Activated CD4-positive, alpha-beta T cell treated with anti-CD3 and anti-CD28 coated beads for 24 hours (primary cell): Measurements from ENCODE around the gene LDHAL6B.

Experiments
- DNase-seq, 2 donors: peaks; one replicate each; pipeline ENCODE4 v3.0.0-alpha.2; 2020; ENCODE audit warnings: low read depth in 2 of 2

The LDHAL6B gene

GRCh38 chr15:59218710-59219109 is 12.1 kb downstream of the LDHAL6B start:
- DNase-seq, result no peak

- no peak for DNase-seq
Observed at GRCh38 chr15:59221511-59222505, 15.2 kb downstream of the LDHAL6B start.

DNA sequence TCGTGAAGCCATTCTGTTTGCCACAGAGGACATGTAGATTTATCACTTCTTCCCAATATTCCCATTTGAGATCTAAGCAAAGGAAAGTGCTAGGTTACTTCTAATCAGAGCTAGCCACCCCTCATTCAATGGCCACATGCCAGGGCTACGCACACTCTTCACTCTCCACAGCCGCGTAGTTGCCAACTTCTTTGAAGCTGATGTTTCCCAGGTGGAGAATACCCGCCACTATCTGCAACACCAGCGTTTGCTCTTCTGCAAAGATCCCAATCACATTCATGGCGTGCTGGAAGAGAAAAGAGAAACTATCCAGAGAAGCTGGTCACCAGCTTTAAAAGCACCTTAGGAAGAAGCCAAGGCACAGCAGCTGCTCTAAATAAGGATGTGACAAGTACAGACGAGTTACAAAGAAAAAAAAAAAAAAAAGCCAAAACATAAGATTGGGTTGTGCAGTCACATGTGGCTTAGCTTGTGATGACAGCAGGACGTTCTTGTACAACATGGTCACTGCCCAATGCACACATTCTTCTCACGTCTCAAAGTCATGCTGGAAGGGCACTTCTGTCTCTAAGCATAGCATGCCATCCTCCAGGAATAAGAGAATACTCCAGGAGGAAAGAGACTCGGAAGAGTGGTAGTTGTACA is 16.4 kb downstream of the LDHAL6B start:
- DNase-seq, result no peak

- DNase-seq, result no peak
Observed at GRCh38 chr15:59223736-59224135, 17.1 kb downstream of the LDHAL6B start.

DNA sequence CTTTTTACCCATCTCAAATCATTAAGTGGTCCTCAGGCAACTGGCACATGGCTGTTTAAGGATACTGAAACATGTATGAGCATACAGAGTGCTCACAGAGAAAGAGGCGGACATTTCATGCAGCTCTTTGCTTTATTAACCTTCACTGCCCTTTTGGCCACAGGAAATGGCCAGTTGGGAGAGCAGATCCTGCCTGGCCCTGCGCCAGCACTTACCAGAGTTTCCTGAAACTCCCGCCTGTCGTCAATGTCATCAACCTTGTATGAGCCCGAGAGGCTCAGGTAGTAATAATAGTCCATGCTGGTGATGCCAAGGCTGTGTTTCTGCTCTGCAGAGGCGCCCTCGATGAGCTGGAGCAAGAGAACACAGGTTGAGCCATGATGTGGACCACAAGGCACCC is 17.8 kb downstream of the LDHAL6B start:
- no peak for DNase-seq

GRCh38 chr15:59227021-59227420 is 20.4 kb downstream of the LDHAL6B start:
- no peak for DNase-seq

GRCh38 chr15:59229015-59229414 is 22.4 kb downstream of the LDHAL6B start:
- no peak for DNase-seq

- DNase-seq, result no peak
Observed at GRCh38 chr15:59229453-59229852, 22.8 kb downstream of the LDHAL6B start.

- no peak for DNase-seq
Observed at GRCh38 chr15:59230531-59231055, 23.9 kb downstream of the LDHAL6B start.

DNA sequence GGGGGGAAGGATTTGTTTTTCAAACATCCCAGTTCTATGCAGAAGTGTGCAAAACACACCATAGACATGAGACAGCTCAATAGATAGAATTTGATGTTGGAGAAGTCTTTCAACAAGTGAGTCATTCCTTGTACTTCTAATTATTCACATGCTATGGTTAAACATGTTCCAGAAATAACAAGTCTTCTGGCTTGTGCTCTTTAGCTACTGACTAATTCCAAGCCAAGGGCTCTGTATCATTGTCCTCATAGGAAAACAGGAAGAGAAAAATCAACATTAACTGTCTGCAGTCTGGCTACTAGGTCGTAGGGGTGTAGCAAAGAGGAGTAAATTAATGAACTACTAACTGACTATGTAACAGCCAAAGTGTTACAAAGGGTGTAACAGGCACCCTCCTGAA is 25.8 kb downstream of the LDHAL6B start:
- DNase-seq, result no peak

DNA sequence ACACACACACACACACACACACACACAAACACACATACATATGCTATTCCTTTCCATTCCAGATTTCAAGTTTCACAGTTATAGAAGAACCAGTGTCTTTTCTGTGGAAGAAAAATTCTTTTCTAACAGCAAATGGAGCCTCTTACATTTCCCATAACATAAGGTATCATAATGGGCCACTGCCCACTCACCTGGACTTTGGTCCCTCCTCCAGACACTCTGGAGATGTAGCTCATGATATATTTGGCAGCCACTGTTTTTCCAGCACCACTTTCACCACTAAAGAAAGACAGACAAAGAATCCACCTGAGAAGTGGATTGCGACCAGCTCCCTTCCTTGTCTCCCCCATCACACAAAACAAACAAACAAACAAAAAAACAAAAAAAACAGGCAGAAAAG is 29.8 kb downstream of the LDHAL6B start:
- no peak for DNase-seq

DNA sequence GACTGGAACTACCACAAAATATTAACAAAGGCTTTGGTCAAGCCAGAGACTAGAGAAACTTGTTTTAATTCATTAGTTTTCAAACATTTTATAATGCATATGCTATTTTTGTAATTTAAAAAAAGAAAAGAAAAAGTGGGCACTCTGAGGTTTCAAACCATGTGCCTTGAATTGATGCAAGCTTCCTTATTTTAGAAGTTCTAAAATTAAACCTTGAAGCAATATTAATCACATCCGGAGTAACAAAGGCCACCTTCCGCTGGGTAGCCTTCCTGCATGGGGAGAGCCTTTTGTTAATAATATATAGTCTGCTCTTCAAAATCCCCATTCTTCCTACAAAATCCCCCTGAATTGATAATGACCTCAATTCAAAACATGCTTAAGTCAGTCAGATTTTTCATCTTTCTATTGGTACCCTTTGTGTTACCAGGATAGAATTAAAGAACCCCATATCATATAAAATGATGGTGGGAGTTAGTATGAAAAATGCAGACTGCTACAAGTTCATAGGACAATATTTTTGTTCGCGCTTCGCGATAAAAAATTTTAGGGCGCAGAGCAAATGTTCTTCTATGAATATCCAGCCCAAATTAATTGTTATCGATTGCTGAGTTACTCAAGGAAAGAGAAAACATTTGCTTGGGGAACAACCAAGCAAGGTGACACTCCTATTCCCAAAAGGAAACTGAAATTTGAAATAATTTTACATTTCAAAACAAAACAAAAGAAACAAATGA is 30.6 kb downstream of the LDHAL6B start:
- DNase-seq, result no peak

- DNase-seq, result no peak
Observed at GRCh38 chr15:59237924-59238331, 31.3 kb downstream of the LDHAL6B start.

- no peak for DNase-seq
Observed at GRCh38 chr15:59240036-59240435, 33.4 kb downstream of the LDHAL6B start.

DNA sequence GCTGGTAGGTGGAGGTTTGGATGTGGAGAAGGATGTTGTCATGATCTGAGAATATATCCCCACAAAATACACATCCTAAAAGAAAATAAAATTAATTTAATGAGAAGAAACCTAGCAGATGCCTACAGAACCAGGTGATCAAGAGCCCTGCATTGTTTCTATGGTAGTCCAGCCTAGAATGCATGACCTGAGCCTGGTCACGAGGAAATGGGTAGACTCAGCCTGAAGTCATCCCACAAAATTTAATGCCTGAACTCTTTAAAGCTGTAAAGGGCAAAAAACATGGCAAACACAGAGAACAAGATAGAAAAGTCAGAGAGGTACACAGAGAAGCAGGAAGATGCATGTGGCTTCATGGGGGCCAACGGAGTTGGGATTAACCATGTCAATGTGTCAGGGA is 36.0 kb downstream of the LDHAL6B start:
- no peak for DNase-seq

GRCh38 chr15:59243622-59244021 is 37.0 kb downstream of the LDHAL6B start:
- no peak for DNase-seq

DNA sequence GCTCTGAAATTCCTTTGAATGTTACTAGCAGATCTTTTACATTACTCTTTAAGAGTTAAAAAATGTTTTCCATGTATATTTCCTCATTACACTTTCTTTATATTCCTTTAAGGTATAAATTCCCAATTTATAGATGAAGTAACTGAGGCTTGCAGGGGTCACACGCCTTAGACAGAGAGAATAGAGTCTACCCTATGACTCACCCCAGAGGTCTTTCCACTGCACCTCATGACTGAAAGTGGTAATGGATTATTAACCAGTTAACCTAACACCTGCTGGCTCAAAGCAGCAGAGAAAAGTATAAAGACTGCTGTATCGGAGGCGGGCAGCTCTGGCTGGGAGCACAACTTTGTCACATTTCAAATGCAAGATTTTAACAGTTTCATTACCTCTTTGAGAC is 37.7 kb downstream of the LDHAL6B start:
- no peak for DNase-seq

DNA sequence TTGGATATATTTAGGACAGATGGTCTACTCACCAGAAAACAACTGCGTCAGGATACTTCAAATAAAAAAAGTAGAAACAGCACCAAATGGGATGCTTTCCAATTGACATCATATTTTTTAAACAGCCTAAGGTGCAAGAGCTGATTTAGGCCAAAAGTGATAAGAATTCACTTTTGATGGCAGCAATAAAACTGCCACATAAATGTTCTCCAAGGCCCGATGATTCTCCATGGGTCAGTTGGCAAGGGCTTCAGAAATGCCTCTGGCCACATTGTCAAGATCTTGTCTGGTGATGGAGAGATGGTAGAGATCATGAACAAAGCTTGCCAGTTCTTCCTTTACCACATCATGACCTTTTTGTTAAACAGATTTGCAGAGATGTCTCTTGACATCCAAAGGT is 38.9 kb downstream of the LDHAL6B start:
- DNase-seq, result no peak

DNA sequence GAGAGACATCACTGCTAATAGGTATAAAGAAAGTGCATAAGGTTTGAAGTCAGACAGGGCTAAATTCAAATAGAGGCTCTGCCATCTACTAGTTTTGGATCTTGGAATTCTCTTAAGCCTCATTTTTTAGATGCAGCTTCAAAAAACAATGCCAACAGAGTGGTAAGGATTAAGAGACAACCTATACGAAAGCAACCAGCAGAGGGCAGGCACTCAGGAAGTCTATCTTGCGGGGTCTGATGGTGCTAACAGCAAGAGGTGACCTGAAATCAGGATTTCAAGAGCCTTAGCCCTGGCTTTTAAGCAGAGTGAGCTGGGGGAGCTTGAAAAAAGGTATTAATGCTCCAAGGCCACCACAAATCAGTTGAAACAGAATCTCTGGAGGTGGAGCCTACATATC is 40.7 kb downstream of the LDHAL6B start:
- DNase-seq, result peak; percentile 18 to 22

DNA sequence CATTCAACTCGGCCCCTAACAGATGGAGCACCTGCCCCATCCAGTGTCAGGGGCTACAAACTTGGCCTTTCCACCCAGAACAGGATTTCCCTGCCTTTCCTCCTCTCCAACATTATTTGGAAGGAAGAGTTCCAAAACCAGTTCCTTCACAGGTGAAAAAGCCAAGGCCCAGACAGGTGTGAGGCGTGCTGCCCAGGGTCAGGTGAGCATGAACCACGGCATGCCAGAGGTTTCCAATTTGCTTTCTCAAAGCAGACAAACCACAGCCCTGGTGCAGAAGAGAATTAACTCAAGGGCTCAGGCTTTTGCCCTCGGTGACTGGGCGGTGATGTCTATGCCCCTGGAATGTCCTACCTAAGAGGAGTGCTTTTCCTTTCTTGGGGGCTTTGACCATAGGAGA is 43.2 kb downstream of the LDHAL6B start:
- no peak for DNase-seq

DNA sequence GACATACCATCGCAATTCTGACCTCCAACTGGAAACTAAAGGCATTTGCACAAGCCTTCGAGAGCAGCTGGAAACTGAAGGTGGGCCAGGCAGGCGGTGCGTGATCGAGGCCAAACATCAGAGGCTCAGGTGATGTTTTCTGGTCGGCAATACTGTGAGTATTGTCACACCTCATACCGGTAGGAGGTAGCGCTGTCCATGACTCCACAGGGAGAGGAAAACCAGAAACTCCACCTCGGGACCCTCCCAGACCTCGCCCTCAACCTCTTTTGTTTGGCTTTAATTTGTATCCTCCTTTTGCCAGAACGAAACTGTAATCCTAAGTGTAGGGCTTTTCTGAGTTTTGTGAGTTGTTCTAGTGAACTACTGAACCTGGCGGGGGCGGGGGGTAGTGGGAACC is 43.6 kb downstream of the LDHAL6B start:
- DNase-seq, result no peak
